Neural progenitor cell (in vitro differentiated cells): ENCODE results near the gene GJB6.

ENCODE experiments used
- EZH2 ChIP-seq: fragments of 200-600 bp; sonication (generic); IDR thresholded peaks from 2 replicates; pipeline ENCODE4 v1.6.1; 2017; ENCODE audit warnings: antibody characterized with exemption, mild to moderate bottlenecking, moderate library complexity
- EZH2phosphoT487 ChIP-seq: fragments of 200-600 bp; sonication (generic); IDR thresholded peaks from 2 replicates; pipeline ENCODE4 v1.6.1; 2017; ENCODE audit warnings: antibody characterized with exemption
- TF ChIP-seq, protein P1 (sequence below): fragments of 200-600 bp; sonication (generic); IDR thresholded peaks from 2 replicates; pipeline ENCODE4 v1.5.1; 2017; ENCODE audit warnings: antibody characterized with exemption, mild to moderate bottlenecking

DNA sequence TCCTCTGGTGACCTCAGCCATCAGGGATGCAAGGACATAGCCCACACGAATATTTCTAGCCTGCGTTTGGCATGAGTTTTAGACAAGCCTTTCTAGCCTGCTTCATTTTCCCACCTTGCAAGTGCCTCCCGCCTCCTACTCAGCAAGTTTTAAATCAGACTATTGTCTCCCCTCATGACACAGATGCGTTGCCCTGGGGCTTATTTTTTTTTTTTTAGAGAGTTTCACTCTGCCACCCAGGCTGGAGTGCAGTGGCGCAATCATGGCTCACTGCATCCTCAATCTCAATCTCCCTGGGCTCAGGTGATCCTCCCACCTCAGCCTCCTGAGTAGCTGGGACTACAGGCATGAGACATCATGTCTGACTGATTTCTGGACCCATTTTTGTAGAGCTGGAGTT is 54.0 kb downstream of the GJB6 start:
- no peak for TF ChIP-seq EZH2phosphoT487
- TF ChIP-seq, protein P1, sequence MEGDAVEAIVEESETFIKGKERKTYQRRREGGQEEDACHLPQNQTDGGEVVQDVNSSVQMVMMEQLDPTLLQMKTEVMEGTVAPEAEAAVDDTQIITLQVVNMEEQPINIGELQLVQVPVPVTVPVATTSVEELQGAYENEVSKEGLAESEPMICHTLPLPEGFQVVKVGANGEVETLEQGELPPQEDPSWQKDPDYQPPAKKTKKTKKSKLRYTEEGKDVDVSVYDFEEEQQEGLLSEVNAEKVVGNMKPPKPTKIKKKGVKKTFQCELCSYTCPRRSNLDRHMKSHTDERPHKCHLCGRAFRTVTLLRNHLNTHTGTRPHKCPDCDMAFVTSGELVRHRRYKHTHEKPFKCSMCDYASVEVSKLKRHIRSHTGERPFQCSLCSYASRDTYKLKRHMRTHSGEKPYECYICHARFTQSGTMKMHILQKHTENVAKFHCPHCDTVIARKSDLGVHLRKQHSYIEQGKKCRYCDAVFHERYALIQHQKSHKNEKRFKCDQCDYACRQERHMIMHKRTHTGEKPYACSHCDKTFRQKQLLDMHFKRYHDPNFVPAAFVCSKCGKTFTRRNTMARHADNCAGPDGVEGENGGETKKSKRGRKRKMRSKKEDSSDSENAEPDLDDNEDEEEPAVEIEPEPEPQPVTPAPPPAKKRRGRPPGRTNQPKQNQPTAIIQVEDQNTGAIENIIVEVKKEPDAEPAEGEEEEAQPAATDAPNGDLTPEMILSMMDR = no peak
- no peak for TF ChIP-seq EZH2
